T-helper 17 cell (primary cell): Measurements from ENCODE around the gene PDHB. TPM values are rescaled to one million over a fixed set of nuclear protein-coding genes. Genes with fewer than 3 reads are reported as not detected.
A peak's percentile ranks its signal among the peaks of the same experiment; 100 is the strongest.

Experiments used
- ATAC-seq: fragments of 150-1000 bp; cut with Tn5 transposase; 2 replicates; pipeline ENCODE4 v1.10.0; 2021; ENCODE audit warnings: mild to moderate bottlenecking, moderate library complexity
- DNase-seq, 3 donors: peaks; one replicate each; pipeline versions ENCODE4 v3.0.0 to v3.0.0-alpha.2; 2020 to 2021
- H3K9me3 ChIP-seq: one replicate; pipeline ENCODE4 v1.7.0; 2013; ENCODE audit warnings: low read length, mild to moderate bottlenecking; ENCODE audit not compliant: control insufficient read depth, poor library complexity, severe bottlenecking
- H3K27ac Mint-ChIP-seq: one replicate; pipeline ENCODE4 v1.8.0; 2022; ENCODE audit warnings: mild to moderate bottlenecking, moderate library complexity, mixed read lengths
- H3K27me3 Mint-ChIP-seq: one replicate; pipeline ENCODE4 v1.8.0; 2022; ENCODE audit warnings: mixed read lengths
- H3K36me3 Mint-ChIP-seq: one replicate; pipeline ENCODE4 v1.8.0; 2022; ENCODE audit warnings: low read depth, mixed read lengths
- H3K4me1 Mint-ChIP-seq: one replicate; pipeline ENCODE4 v1.8.0; 2022; ENCODE audit warnings: mild to moderate bottlenecking, mixed read lengths
- H3K4me3 Mint-ChIP-seq: one replicate; pipeline ENCODE4 v1.8.0; 2022; ENCODE audit warnings: mild to moderate bottlenecking, moderate library complexity, mixed read lengths
- total RNA-seq, 4 donors: library from RNA in 2 of 4; stranded (reverse) in 2 of 4; gene quantifications; one replicate each; pipeline ENCODE4 v1.2.3 and lab custom pipeline; 2022 to 2026

PDHB gene
- total RNA-seq, 2 donors from 2014 or later, result 25.6 to 29.9 TPM

- H3K27me3 Mint-ChIP-seq, result no peaks in the 10 kb centered on the region
- H3K36me3 Mint-ChIP-seq, result peaks cover 5% of the 10 kb centered on the region
- ATAC-seq (no peak), DNase-seq (no peak)
- H3K4me3 Mint-ChIP-seq, result no peak overlapping the region
- no peaks in the 10 kb centered on the region for H3K9me3 ChIP-seq
- peaks cover 3% of the 10 kb centered on the region for H3K4me1 Mint-ChIP-seq
- H3K27ac Mint-ChIP-seq, result no peak overlapping the region
These were observed 24.0 kb downstream of the PDHB start for GRCh38 chr3:58409663-58410062.

- H3K9me3 ChIP-seq, result no peaks in the 10 kb centered on the region
- Mint-ChIP-seq H3K27me3 (no peaks in the 10 kb centered on the region), H3K4me1 (peaks cover 3% of the 10 kb centered on the region), H3K27ac (no peak overlapping the region), H3K4me3 (no peak overlapping the region), H3K36me3 (peaks cover 5% of the 10 kb centered on the region)
- ATAC-seq (no peak), DNase-seq (no peak)
These were observed 24.7 kb downstream of the PDHB start for GRCh38 chr3:58408906-58409305.

- ATAC-seq, result no peak
- DNase-seq, result no peak
- Mint-ChIP-seq H3K27ac (no peak overlapping the region), H3K4me1 (peaks cover 3% of the 10 kb centered on the region), H3K36me3 (peaks cover 3% of the 10 kb centered on the region), H3K27me3 (no peaks in the 10 kb centered on the region), H3K4me3 (no peak overlapping the region)
- H3K9me3 ChIP-seq, result no peaks in the 10 kb centered on the region
These were observed 29.2 kb downstream of the PDHB start for GRCh38 chr3:58404396-58404795.

- H3K36me3 Mint-ChIP-seq, result peaks cover 3% of the 10 kb centered on the region
These were observed 30.0 kb downstream of the PDHB start for GRCh38 chr3:58403513-58404109.

GRCh38 chr3:58398669-58399333 lies 34.8 kb downstream of the PDHB start:
- no peak for DNase-seq
- H3K9me3 ChIP-seq, result no peaks in the 10 kb centered on the region
- H3K27ac Mint-ChIP-seq, result no peak overlapping the region
- no peaks in the 10 kb centered on the region for H3K4me1 Mint-ChIP-seq
- H3K4me3 Mint-ChIP-seq, result no peak overlapping the region
- H3K27me3 Mint-ChIP-seq, result no peaks in the 10 kb centered on the region
- ATAC-seq, result no peak
- no peaks in the 10 kb centered on the region for H3K36me3 Mint-ChIP-seq

More at GRCh38 chr3:58403513-58404109, 30.0 kb downstream of the PDHB start:
- Mint-ChIP-seq H3K4me1 (peaks cover under 1% of the 10 kb centered on the region), H3K27ac (no peak overlapping the region), H3K27me3 (no peaks in the 10 kb centered on the region), H3K4me3 (no peak overlapping the region)
- ATAC-seq (no peak), DNase-seq (no peak)
- no peaks in the 10 kb centered on the region for H3K9me3 ChIP-seq

- Mint-ChIP-seq H3K4me1 (no peaks in the 10 kb centered on the region), H3K27ac (no peak overlapping the region), H3K4me3 (no peak overlapping the region), H3K36me3 (peaks cover 5% of the 10 kb centered on the region), H3K27me3 (no peaks in the 10 kb centered on the region)
- H3K9me3 ChIP-seq, result no peaks in the 10 kb centered on the region
- ATAC-seq (no peak), DNase-seq (no peak)
These were observed 39.3 kb downstream of the PDHB start for GRCh38 chr3:58394339-58394738.

- no peak for DNase-seq
- H3K27ac Mint-ChIP-seq, result peak overlapping the region; percentile 11
These were observed 41.5 kb downstream of the PDHB start for GRCh38 chr3:58392181-58392580.

GRCh38 chr3:58391156-58391865 lies 42.3 kb downstream of the PDHB start:
- Mint-ChIP-seq H3K4me3 (no peak overlapping the region), H3K4me1 (peaks cover 7% of the 10 kb centered on the region), H3K27me3 (no peaks in the 10 kb centered on the region), H3K36me3 (peaks cover 11% of the 10 kb centered on the region), H3K27ac (no peak overlapping the region)
- H3K9me3 ChIP-seq, result no peaks in the 10 kb centered on the region
- DNase-seq (no peak), ATAC-seq (no peak)

More at GRCh38 chr3:58392181-58392580, 41.5 kb downstream of the PDHB start:
- ATAC-seq, result no peak
- Mint-ChIP-seq H3K27me3 (no peaks in the 10 kb centered on the region), H3K4me1 (peaks cover 7% of the 10 kb centered on the region), H3K4me3 (no peak overlapping the region), H3K36me3 (peaks cover 10% of the 10 kb centered on the region)
- no peaks in the 10 kb centered on the region for H3K9me3 ChIP-seq

- no peak overlapping the region for H3K27ac Mint-ChIP-seq
- ATAC-seq (no peak), DNase-seq (no peak)
- H3K27me3 Mint-ChIP-seq, result no peaks in the 10 kb centered on the region
- no peak overlapping the region for H3K4me3 Mint-ChIP-seq
- no peaks in the 10 kb centered on the region for H3K9me3 ChIP-seq
- H3K4me1 Mint-ChIP-seq, result peaks cover 7% of the 10 kb centered on the region
- H3K36me3 Mint-ChIP-seq, result peaks cover 11% of the 10 kb centered on the region
These were observed 45.0 kb downstream of the PDHB start for GRCh38 chr3:58388550-58389091.

- ATAC-seq (no peak), DNase-seq (no peak)
- Mint-ChIP-seq H3K4me1 (peaks cover 7% of the 10 kb centered on the region), H3K27me3 (no peaks in the 10 kb centered on the region), H3K36me3 (peaks cover 11% of the 10 kb centered on the region), H3K27ac (no peak overlapping the region), H3K4me3 (no peak overlapping the region)
- H3K9me3 ChIP-seq, result no peaks in the 10 kb centered on the region
These were observed 45.7 kb downstream of the PDHB start for GRCh38 chr3:58387650-58388546.

- Mint-ChIP-seq H3K4me3 (no peak overlapping the region), H3K4me1 (peaks cover 7% of the 10 kb centered on the region), H3K27me3 (no peaks in the 10 kb centered on the region), H3K27ac (no peak overlapping the region), H3K36me3 (peaks cover 11% of the 10 kb centered on the region)
- ATAC-seq (no peak), DNase-seq (no peak)
- no peaks in the 10 kb centered on the region for H3K9me3 ChIP-seq
These were observed 46.8 kb downstream of the PDHB start for GRCh38 chr3:58386626-58387365.

- Mint-ChIP-seq H3K27ac (no peak overlapping the region), H3K4me3 (no peak overlapping the region), H3K4me1 (peaks cover 9% of the 10 kb centered on the region), H3K36me3 (peaks cover 8% of the 10 kb centered on the region), H3K27me3 (no peaks in the 10 kb centered on the region)
- ATAC-seq, result no peak
- no peaks in the 10 kb centered on the region for H3K9me3 ChIP-seq
- DNase-seq, result no peak
These were observed 49.1 kb downstream of the PDHB start for GRCh38 chr3:58384381-58385090.
